K562 (cell line): ENCODE data around the gene CHST2.

Source experiments
- POLR2A ChIP-seq: fragments of 450-650 bp; conservative IDR thresholded peaks from 2 replicates; pipeline ENCODE4 v1.6.1; 2016
- RBM15 ChIP-seq: fragments of 200-400 bp; formaldehyde crosslinking; IDR thresholded peaks from 2 replicates; pipeline ENCODE4 v1.6.1; 2018; ENCODE audit warnings: mild to moderate bottlenecking, low read length, moderate library complexity; ENCODE audit not compliant: insufficient read depth
- TF ChIP-seq, protein P1 (sequence below): IDR thresholded peaks from 2 replicates; pipeline ENCODE4 v1.6.1; 2014; ENCODE audit warnings: antibody characterized with exemption
- TF ChIP-seq, protein P2 (sequence below): fragments of 250-450 bp; sonication (Bioruptor Pico); IDR thresholded peaks from 2 replicates; pipeline ENCODE4 v1.8.0; 2021; ENCODE audit warnings: moderate library complexity, mild to moderate bottlenecking, inconsistent platforms

DNA sequence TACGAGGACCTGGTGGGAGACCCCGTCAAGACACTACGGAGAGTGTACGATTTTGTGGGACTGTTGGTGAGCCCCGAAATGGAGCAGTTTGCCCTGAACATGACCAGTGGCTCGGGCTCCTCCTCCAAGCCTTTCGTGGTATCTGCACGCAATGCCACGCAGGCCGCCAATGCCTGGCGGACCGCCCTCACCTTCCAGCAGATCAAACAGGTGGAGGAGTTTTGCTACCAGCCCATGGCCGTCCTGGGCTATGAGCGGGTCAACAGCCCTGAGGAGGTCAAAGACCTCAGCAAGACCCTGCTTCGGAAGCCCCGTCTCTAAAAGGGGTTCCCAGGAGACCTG lies 2.5 kb downstream of the CHST2 start:
- TF ChIP-seq, protein P1, sequence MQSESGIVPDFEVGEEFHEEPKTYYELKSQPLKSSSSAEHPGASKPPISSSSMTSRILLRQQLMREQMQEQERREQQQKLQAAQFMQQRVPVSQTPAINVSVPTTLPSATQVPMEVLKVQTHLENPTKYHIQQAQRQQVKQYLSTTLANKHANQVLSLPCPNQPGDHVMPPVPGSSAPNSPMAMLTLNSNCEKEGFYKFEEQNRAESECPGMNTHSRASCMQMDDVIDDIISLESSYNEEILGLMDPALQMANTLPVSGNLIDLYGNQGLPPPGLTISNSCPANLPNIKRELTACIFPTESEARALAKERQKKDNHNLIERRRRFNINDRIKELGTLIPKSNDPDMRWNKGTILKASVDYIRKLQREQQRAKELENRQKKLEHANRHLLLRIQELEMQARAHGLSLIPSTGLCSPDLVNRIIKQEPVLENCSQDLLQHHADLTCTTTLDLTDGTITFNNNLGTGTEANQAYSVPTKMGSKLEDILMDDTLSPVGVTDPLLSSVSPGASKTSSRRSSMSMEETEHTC: no peak
- TF ChIP-seq POLR2A (no peak), RBM15 (no peak)
- TF ChIP-seq, protein P2, sequence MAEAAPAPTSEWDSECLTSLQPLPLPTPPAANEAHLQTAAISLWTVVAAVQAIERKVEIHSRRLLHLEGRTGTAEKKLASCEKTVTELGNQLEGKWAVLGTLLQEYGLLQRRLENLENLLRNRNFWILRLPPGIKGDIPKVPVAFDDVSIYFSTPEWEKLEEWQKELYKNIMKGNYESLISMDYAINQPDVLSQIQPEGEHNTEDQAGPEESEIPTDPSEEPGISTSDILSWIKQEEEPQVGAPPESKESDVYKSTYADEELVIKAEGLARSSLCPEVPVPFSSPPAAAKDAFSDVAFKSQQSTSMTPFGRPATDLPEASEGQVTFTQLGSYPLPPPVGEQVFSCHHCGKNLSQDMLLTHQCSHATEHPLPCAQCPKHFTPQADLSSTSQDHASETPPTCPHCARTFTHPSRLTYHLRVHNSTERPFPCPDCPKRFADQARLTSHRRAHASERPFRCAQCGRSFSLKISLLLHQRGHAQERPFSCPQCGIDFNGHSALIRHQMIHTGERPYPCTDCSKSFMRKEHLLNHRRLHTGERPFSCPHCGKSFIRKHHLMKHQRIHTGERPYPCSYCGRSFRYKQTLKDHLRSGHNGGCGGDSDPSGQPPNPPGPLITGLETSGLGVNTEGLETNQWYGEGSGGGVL (CRISPR knock-in tag): no peak
